Peyer's patch (tissue), 4 donors: ENCODE data around the gene FBLN7. TPM values are rescaled to one million over a fixed set of nuclear protein-coding genes. Genes with fewer than 3 reads are reported as not detected.
A peak's percentile ranks its signal among the peaks of the same experiment; 100 is the strongest.

Experiments used
- DNase-seq, 3 donors: peaks; one replicate each; pipeline ENCODE4 v3.0.0-alpha.2; 2017 to 2019
- H3K27ac ChIP-seq, 4 donors: fragments of 200-600 bp; sonication (generic); one replicate each; pipeline ENCODE4 v1.5.1; 2016 to 2019
- H3K27me3 ChIP-seq, 2 donors: fragments of 200-600 bp; sonication (generic); one replicate each; pipeline ENCODE4 v1.5.1; 2019
- H3K36me3 ChIP-seq, 3 donors: fragments of 200-600 bp; sonication (generic); one replicate each; pipeline ENCODE4 v1.5.1; 2016 to 2019
- H3K4me1 ChIP-seq, 4 donors: fragments of 200-600 bp; sonication (generic); one replicate each; pipeline ENCODE4 v1.5.1; 2016 to 2019
- H3K4me3 ChIP-seq, 4 donors: fragments of 200-600 bp; sonication (generic); 1 replicate in 3 of 4; 2 replicates in 1 of 4; pipeline ENCODE4 v1.5.1; 2016 to 2019; ENCODE audit warnings: mild to moderate bottlenecking in 1 of 4
- H3K9me3 ChIP-seq, 4 donors: fragments of 200-600 bp; sonication (generic); one replicate each; pipeline ENCODE4 v1.5.1; 2016 to 2019; ENCODE audit warnings: mild to moderate bottlenecking in 1 of 4
- CTCF ChIP-seq, 6 experiments: fragments of 450-650 bp in 4 of 6; fragments of 200-600 bp in 2 of 6; sonication (generic) in 1 of 6; IDR thresholded peaks; one replicate each; pipeline ENCODE4 v1.5.1; 2017 to 2019; ENCODE audit warnings: antibody characterized with exemption in 6 of 6, mild to moderate bottlenecking in 3 of 6, moderate library complexity in 1 of 6
- POLR2A ChIP-seq, 2 donors: fragments of 450-650 bp; IDR thresholded peaks; one replicate each; pipeline ENCODE4 v1.5.1; 2017; ENCODE audit warnings: antibody characterized with exemption in 2 of 2, mild to moderate bottlenecking in 2 of 2, moderate library complexity in 2 of 2
- total RNA-seq, 4 donors: library from RNA; depleted of rRNA; stranded (reverse); fragments of >200 nt; gene quantifications; one replicate each; pipeline ENCODE4 v1.1.0, GENCODE V29; 2016

The FBLN7 gene
- total RNA-seq, 4 donors from 2014 or later, result 1.5 to 7.4 (median 1.9) TPM; not detected in 1

GRCh38 chr2:112121682-112122254, 16.4 kb upstream of the FBLN7 start:
- no peak overlapping the region for H3K4me3 ChIP-seq
- DNase-seq, result peak in 2 of 3 donors; percentile 38 to 58

DNA sequence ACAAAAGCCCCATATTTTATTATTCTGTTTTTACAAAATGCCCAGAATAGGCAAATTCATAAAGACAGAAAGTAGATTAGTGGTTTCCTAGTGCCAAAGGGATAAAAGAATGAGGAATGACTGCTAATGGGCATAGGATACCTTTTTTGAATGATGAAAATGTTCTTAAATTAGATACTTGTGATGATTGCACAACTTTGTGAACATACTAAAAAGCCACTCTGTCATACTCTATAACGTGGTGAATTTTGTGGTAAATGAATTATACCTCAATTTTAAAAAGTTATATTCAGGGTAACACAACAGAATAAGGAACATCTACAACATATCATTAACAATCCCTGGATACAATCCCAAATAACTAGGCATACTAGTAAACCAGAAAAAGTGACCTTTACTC, 9.1 kb upstream of the FBLN7 start:
- H3K4me1 ChIP-seq, result no peaks in the 10 kb centered on the region
- H3K4me3 ChIP-seq, result no peak overlapping the region
- no peak overlapping the region for H3K27ac ChIP-seq
- H3K36me3 ChIP-seq, result no peaks in the 10 kb centered on the region
- no peaks in the 10 kb centered on the region for H3K27me3 ChIP-seq
- H3K9me3 ChIP-seq, result no peaks in the 10 kb centered on the region
- no peak for DNase-seq
- TF ChIP-seq POLR2A (IDR thresholded peaks at IDR 0.05) (no peak), CTCF (IDR thresholded peaks at IDR 0.05) (no peak)

More at GRCh38 chr2:112121682-112122254, 16.4 kb upstream of the FBLN7 start:
- Histone ChIP-seq H3K27me3 (no peaks in the 10 kb centered on the region), H3K4me1 (no peaks in the 10 kb centered on the region), H3K9me3 (no peaks in the 10 kb centered on the region), H3K27ac (no peak overlapping the region), H3K36me3 (peaks cover 0 to 20% (median 0%) of the 10 kb centered on the region in 3 donors)
- TF ChIP-seq CTCF (IDR thresholded peaks at IDR 0.05) (peak; percentile 43 to 63 (median 55)), POLR2A (IDR thresholded peaks at IDR 0.05) (no peak)

DNA sequence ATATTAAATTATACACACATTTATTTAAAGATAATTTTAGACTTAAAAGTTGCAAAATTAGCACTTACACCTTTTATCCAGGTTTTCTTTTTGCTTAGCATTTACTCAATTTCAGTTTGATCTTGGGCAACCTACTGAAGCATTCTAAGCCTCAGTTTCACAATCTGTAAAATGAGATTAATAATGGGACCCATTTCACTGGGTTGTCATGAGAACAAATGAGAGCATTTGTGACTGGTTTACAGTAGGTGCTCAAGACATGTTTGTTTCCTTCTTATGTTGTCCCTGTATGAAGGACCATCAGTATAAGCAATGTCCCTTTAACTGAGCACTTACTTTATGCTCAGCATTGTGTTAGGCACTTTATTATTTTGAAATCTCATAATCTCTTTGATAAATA, 4.8 kb upstream of the FBLN7 start:
- no peaks in the 10 kb centered on the region for H3K9me3 ChIP-seq
- no peak overlapping the region for H3K27ac ChIP-seq
- TF ChIP-seq POLR2A (IDR thresholded peaks at IDR 0.05) (no peak), CTCF (IDR thresholded peaks at IDR 0.05) (no peak)
- H3K4me1 ChIP-seq, result no peaks in the 10 kb centered on the region
- no peaks in the 10 kb centered on the region for H3K36me3 ChIP-seq
- DNase-seq, result no peak
- no peaks in the 10 kb centered on the region for H3K27me3 ChIP-seq
- no peak overlapping the region for H3K4me3 ChIP-seq

DNA sequence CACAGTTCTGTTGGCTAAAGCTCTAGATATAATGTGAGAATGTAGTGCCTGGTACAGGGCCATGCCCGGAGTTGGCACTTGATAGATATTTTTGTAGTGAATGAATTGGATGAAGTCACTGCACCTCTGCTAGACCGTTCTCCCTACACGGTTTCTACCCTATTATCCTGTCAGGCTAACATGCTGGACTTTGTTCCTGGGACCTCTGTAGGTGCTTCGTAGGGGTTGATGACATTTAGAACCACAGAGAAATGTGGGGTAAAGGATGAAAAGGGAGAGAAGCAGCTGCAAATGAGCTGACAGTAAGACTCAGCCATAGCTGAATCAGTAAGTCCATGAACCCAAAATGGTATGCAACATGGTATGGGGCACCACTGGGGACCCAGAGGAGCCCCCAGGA, 4.1 kb upstream of the FBLN7 start:
- H3K4me3 ChIP-seq, result no peak overlapping the region
- no peaks in the 10 kb centered on the region for H3K4me1 ChIP-seq
- no peaks in the 10 kb centered on the region for H3K9me3 ChIP-seq
- no peak for TF ChIP-seq CTCF (IDR thresholded peaks at IDR 0.05)
- no peak for TF ChIP-seq POLR2A (IDR thresholded peaks at IDR 0.05)
- no peaks in the 10 kb centered on the region for H3K36me3 ChIP-seq
- H3K27ac ChIP-seq, result no peak overlapping the region
- DNase-seq, result no peak
- H3K27me3 ChIP-seq, result no peaks in the 10 kb centered on the region

- Histone ChIP-seq H3K4me3 (no peak overlapping the region), H3K9me3 (no peaks in the 10 kb centered on the region), H3K36me3 (no peaks in the 10 kb centered on the region), H3K27me3 (no peaks in the 10 kb centered on the region), H3K27ac (no peak overlapping the region), H3K4me1 (no peaks in the 10 kb centered on the region)
- DNase-seq, result no peak
- TF ChIP-seq CTCF (IDR thresholded peaks at IDR 0.05) (no peak), POLR2A (IDR thresholded peaks at IDR 0.05) (no peak)
Measured at GRCh38 chr2:112136096-112136495, 2.1 kb upstream of the FBLN7 start.
